OCI-LY7 (cell line): Measurements from ENCODE around the gene MDH2. TPM values are rescaled to one million over a fixed set of nuclear protein-coding genes. Genes with fewer than 3 reads are reported as not detected.

ENCODE experiments used
- Bru-seq: library from RNA; stranded (reverse); fragments of 400-500 nt; gene quantifications from one replicate; lab custom pipeline; 2021; lab: Mats Ljungman, UMichigan
- BruChase-seq, 2 experiments: library from RNA; stranded (reverse); fragments of 400-500 nt; gene quantifications; one replicate each; lab custom pipeline; 2021; lab: Mats Ljungman, UMichigan
- BruUV-seq: library from RNA; stranded (reverse); fragments of 400-500 nt; replicated peaks from 2 replicates; lab custom pipeline; 2021; lab: Mats Ljungman, UMichigan
- CTCF ChIA-PET: fragments of 300-600 bp; sonication (Branson Sonifier 250); formaldehyde crosslinking; loops from one replicate; lab custom pipeline; 2022; ENCODE audit warnings: antibody characterized with exemption; ENCODE audit not compliant: unreplicated experiment; lab: Charles Lee
- POLR2A ChIA-PET: fragments of 300-600 bp; sonication (Branson Sonifier 250); formaldehyde crosslinking; loops from one replicate; lab custom pipeline; 2022; ENCODE audit warnings: antibody characterized with exemption; lab: Charles Lee
- DNase-seq: peaks from one replicate; pipeline ENCODE4 v3.0.0-alpha.2; 2015; ENCODE audit warnings: low spot score
- H2AFZ ChIP-seq: fragments of 200-600 bp; sonication (generic), shearing (Covaris generic); 2 replicates; pipeline ENCODE4 v1.6.1; 2014; ENCODE audit warnings: mild to moderate bottlenecking, antibody characterized with exemption, low read length, moderate library complexity
- H3K27ac ChIP-seq: fragments of 200-600 bp; sonication (generic); 2 replicates; pipeline ENCODE4 v1.5.1; 2014; ENCODE audit warnings: mixed run types, low read depth, mild to moderate bottlenecking, moderate library complexity, low read length, inconsistent platforms; ENCODE audit not compliant: poor library complexity, severe bottlenecking
- H3K36me3 ChIP-seq: fragments of 200-600 bp; sonication (generic); 2 replicates; pipeline ENCODE4 v1.6.1; 2014; ENCODE audit warnings: mild to moderate bottlenecking, antibody characterized with exemption, low read length, moderate library complexity, mixed read lengths; ENCODE audit not compliant: insufficient read depth
- H3K4me1 ChIP-seq: fragments of 200-600 bp; sonication (generic); 2 replicates; pipeline ENCODE4 v1.5.1; 2014; ENCODE audit warnings: mild to moderate bottlenecking, low read length; ENCODE audit not compliant: insufficient read depth, poor library complexity, severe bottlenecking
- H3K4me2 ChIP-seq: fragments of 200-600 bp; sonication (generic); 2 replicates; pipeline ENCODE4 v1.6.1; 2014; ENCODE audit warnings: mild to moderate bottlenecking, low read length
- H3K4me3 ChIP-seq: fragments of 200-600 bp; sonication (generic); 2 replicates; pipeline ENCODE4 v1.5.1; 2014; ENCODE audit warnings: mild to moderate bottlenecking, low read depth, low read length; ENCODE audit not compliant: poor library complexity, severe bottlenecking
- H3K79me2 ChIP-seq: fragments of 200-600 bp; sonication (generic); 2 replicates; pipeline ENCODE4 v1.6.1; 2016; ENCODE audit warnings: low read depth, mild to moderate bottlenecking, low read length, moderate library complexity, mixed read lengths; ENCODE audit not compliant: insufficient read depth
- H3K9me2 ChIP-seq: fragments of 200-600 bp; sonication (generic); 2 replicates; pipeline ENCODE4 v1.6.1; 2016; ENCODE audit warnings: mild to moderate bottlenecking, low read length, mixed read lengths; ENCODE audit not compliant: insufficient read depth
- H3K9me3 ChIP-seq: fragments of 200-600 bp; sonication (generic); 2 replicates; pipeline ENCODE4 v1.6.1; 2014; ENCODE audit warnings: mild to moderate bottlenecking, mixed run types, low read length, mixed read lengths
- H4K20me1 ChIP-seq: fragments of 200-600 bp; sonication (generic); 2 replicates; pipeline ENCODE4 v1.6.1; 2014; ENCODE audit warnings: mild to moderate bottlenecking, antibody characterized with exemption, low read length, moderate library complexity, mixed read lengths; ENCODE audit not compliant: insufficient read depth
- CTCF ChIP-seq: fragments of 200-600 bp; sonication (generic); conservative IDR thresholded peaks from 2 replicates; pipeline ENCODE4 v1.5.1; 2014; ENCODE audit warnings: mild to moderate bottlenecking, antibody characterized with exemption, low read length, moderate library complexity, mixed read lengths
- EZH2phosphoT487 ChIP-seq: fragments of 200-600 bp; sonication (generic); IDR thresholded peaks from 2 replicates; pipeline ENCODE4 v1.6.1; 2018; ENCODE audit warnings: low read depth, borderline replicate concordance, mild to moderate bottlenecking, mixed run types, antibody characterized with exemption, low read length, moderate library complexity, mixed read lengths
- intact Hi-C: fragments of 100-400 bp; cut with micrococcal nuclease; formaldehyde crosslinking; loops from one replicate; pipeline ENCODE4 v1.10.0; 2022; ENCODE audit not compliant: unreplicated experiment
- long read RNA-seq: library from polyadenylated mRNA; stranded (forward); transcript quantifications from one replicate; pipeline ENCODE4 v2.0.0, GENCODE V29; 2022
- total RNA-seq, 2 experiments: library from RNA; depleted of rRNA in 1 of 2; stranded (reverse); fragments of >200 nt in 1 of 2; shearing (Covaris generic) in 1 of 2; gene quantifications; 2 replicates each; pipeline ENCODE4 v1.2.3, GENCODE V29; 2014 to 2022

MDH2 gene
- total RNA-seq (2014; rRNA removed; shearing (Covaris generic)) (110 and 155 TPM in 2 replicates), total RNA-seq (2022) (253 and 263 TPM in 2 replicates), Bru-seq, nascent RNA (percentile 79 among the genes with signal in this experiment), BruChase-seq, experiment 1, labeled RNA remaining after a 6-hour chase (percentile 91 among the genes with signal in this experiment), BruChase-seq, experiment 2, labeled RNA remaining after a 2-hour chase (percentile 79 among the genes with signal in this experiment)
- long read RNA-seq, transcript MDH2-204 (8 exons, 2,020 nt) = minor isoform, 5 of 491 reads
- long read RNA-seq, transcript MDH2-201 (9 exons, 2,209 nt) = major isoform, 467 of 491 reads
- long read RNA-seq, partial matches to known transcripts = 10 of 491 reads
- long read RNA-seq, other reads (novel, unspliced or antisense) = 8 of 491 reads

- TSS peak; percentile 82 for BruUV-seq
- ChIA-PET CTCF (interaction anchor here (0.6 kb wide), 1 partner anchor 152 kb away, joined by 3 read pairs; no protein-coding TSS in a partner anchor), POLR2A (interaction anchor here (0.6 to 1.5 kb wide), 6 partner anchors 11 to 285 kb away, joined by 3 to 4 read pairs (median 3); no protein-coding TSS in a partner anchor)
- Histone ChIP-seq H3K27ac (peak within 1 kb of the TSS; percentile 74), H3K4me2 (peak within 1 kb of the TSS; percentile 91), H3K9me2 (no peaks in the 10 kb centered on the region), H3K4me1 (peaks cover 7% of the 10 kb centered on the region), H3K4me3 (peak within 1 kb of the TSS; percentile 96), H2AFZ (peak within 1 kb of the TSS; percentile 64), H3K9me3 (no peaks in the 10 kb centered on the region), H3K79me2 (peaks cover 67% of the 10 kb centered on the region), H3K36me3 (peaks cover 33% of the 10 kb centered on the region), H4K20me1 (peaks cover 20% of the 10 kb centered on the region)
- intact Hi-C loops = loop anchor here (5.0 kb wide), 1 partner anchor 309 kb away; the partner anchor contains the start of gene YWHAG
- peak; percentile 96 for DNase-seq
- TF ChIP-seq EZH2phosphoT487 (no peak), CTCF (no peak)
These were observed at the start of gene MDH2, which contains the start of gene STYXL1 for GRCh38 chr7:76047811-76048667. Gene MDH2 (plus strand): TSS chr7:76048106. CDS start chr7:76048161, 55 bp downstream. Gene STYXL1 (minus strand): TSS chr7:76048000. CDS start chr7:76030523, 17,477 bp downstream.

- Histone ChIP-seq H3K9me3 (no peaks in the 10 kb centered on the region), H4K20me1 (no peaks in the 10 kb centered on the region), H3K9me2 (no peaks in the 10 kb centered on the region), H3K4me1 (no peaks in the 10 kb centered on the region), H3K27ac (no peak overlapping the region), H3K4me2 (no peak overlapping the region), H2AFZ (no peak overlapping the region), H3K4me3 (no peak overlapping the region), H3K79me2 (no peaks in the 10 kb centered on the region), H3K36me3 (peaks cover 21% of the 10 kb centered on the region)
- DNase-seq = no peak
- no TSS peak for BruUV-seq
- ChIA-PET CTCF (no interaction called here), POLR2A (no interaction called here)
- intact Hi-C loops = no loop called here
- TF ChIP-seq CTCF = no peak
- no peak for TF ChIP-seq EZH2phosphoT487
These were observed 47.3 kb upstream of the MDH2 start for GRCh38 chr7:76000566-76000965.
